Stimulated activated naive CD8-positive, alpha-beta T cell treated with anti-CD3 and anti-CD28 coated beads, Interleukin-15, Interleukin-2, amounts not matched to agents 100 ng/mL and 50 ng/mL, for 24 hours (primary cell): ENCODE measurements around the gene ZRANB2.

ENCODE experiments used
- H3K27ac Mint-ChIP-seq: one replicate; pipeline ENCODE4 v1.8.0; 2021; ENCODE audit warnings: mild to moderate bottlenecking, mixed read lengths
- H3K27me3 Mint-ChIP-seq: one replicate; pipeline ENCODE4 v1.8.0; 2021; ENCODE audit warnings: mixed read lengths
- H3K36me3 Mint-ChIP-seq: one replicate; pipeline ENCODE4 v1.8.0; 2021; ENCODE audit warnings: low read depth, mixed read lengths
- H3K4me1 Mint-ChIP-seq: one replicate; pipeline ENCODE4 v1.8.0; 2021; ENCODE audit warnings: low read depth, mixed read lengths
- H3K4me3 Mint-ChIP-seq: one replicate; pipeline ENCODE4 v1.8.0; 2021; ENCODE audit warnings: mild to moderate bottlenecking, mixed read lengths
- H3K9me3 Mint-ChIP-seq: one replicate; pipeline ENCODE4 v1.8.0; 2021; ENCODE audit warnings: mixed read lengths

ZRANB2 gene

GRCh38 chr1:71046891-71047634 lies 33.8 kb downstream of the ZRANB2 start:
- Mint-ChIP-seq H3K27ac (no peak overlapping the region), H3K9me3 (no peaks in the 10 kb centered on the region), H3K4me1 (peaks cover 15% of the 10 kb centered on the region), H3K36me3 (no peaks in the 10 kb centered on the region), H3K4me3 (peak overlapping the region; percentile 70), H3K27me3 (peaks cover 44% of the 10 kb centered on the region)

GRCh38 chr1:71045463-71046028 lies 35.3 kb downstream of the ZRANB2 start:
- H3K27ac Mint-ChIP-seq = no peak overlapping the region
- peaks cover 56% of the 10 kb centered on the region for H3K27me3 Mint-ChIP-seq
- no peak overlapping the region for H3K4me3 Mint-ChIP-seq
- H3K9me3 Mint-ChIP-seq = no peaks in the 10 kb centered on the region
- H3K4me1 Mint-ChIP-seq = peaks cover 15% of the 10 kb centered on the region
- H3K36me3 Mint-ChIP-seq = no peaks in the 10 kb centered on the region

GRCh38 chr1:71044833-71045232 lies 36.0 kb downstream of the ZRANB2 start:
- H3K27ac Mint-ChIP-seq = no peak overlapping the region
- H3K27me3 Mint-ChIP-seq = peaks cover 57% of the 10 kb centered on the region
- no peaks in the 10 kb centered on the region for H3K36me3 Mint-ChIP-seq
- H3K9me3 Mint-ChIP-seq = no peaks in the 10 kb centered on the region
- peaks cover 15% of the 10 kb centered on the region for H3K4me1 Mint-ChIP-seq
- H3K4me3 Mint-ChIP-seq = no peak overlapping the region

GRCh38 chr1:71043065-71043464 lies 37.8 kb downstream of the ZRANB2 start:
- H3K9me3 Mint-ChIP-seq = no peaks in the 10 kb centered on the region
- no peaks in the 10 kb centered on the region for H3K36me3 Mint-ChIP-seq
- H3K4me1 Mint-ChIP-seq = peaks cover 13% of the 10 kb centered on the region
- peaks cover 55% of the 10 kb centered on the region for H3K27me3 Mint-ChIP-seq
- no peak overlapping the region for H3K27ac Mint-ChIP-seq
- H3K4me3 Mint-ChIP-seq = no peak overlapping the region

- Mint-ChIP-seq H3K27me3 (peaks cover 52% of the 10 kb centered on the region), H3K27ac (no peak overlapping the region), H3K9me3 (no peaks in the 10 kb centered on the region), H3K4me1 (peaks cover 6% of the 10 kb centered on the region), H3K4me3 (no peak overlapping the region), H3K36me3 (no peaks in the 10 kb centered on the region)
Observed at GRCh38 chr1:71041806-71042205, 39.0 kb downstream of the ZRANB2 start.

- no peak overlapping the region for H3K4me3 Mint-ChIP-seq
- no peaks in the 10 kb centered on the region for H3K36me3 Mint-ChIP-seq
- no peaks in the 10 kb centered on the region for H3K4me1 Mint-ChIP-seq
- H3K27ac Mint-ChIP-seq = no peak overlapping the region
- H3K27me3 Mint-ChIP-seq = peaks cover 45% of the 10 kb centered on the region
- H3K9me3 Mint-ChIP-seq = no peaks in the 10 kb centered on the region
Observed at GRCh38 chr1:71039661-71040262, 41.1 kb downstream of the ZRANB2 start.

- no peak overlapping the region for H3K4me3 Mint-ChIP-seq
- H3K9me3 Mint-ChIP-seq = no peaks in the 10 kb centered on the region
- H3K27me3 Mint-ChIP-seq = peaks cover 42% of the 10 kb centered on the region
- H3K36me3 Mint-ChIP-seq = no peaks in the 10 kb centered on the region
- H3K4me1 Mint-ChIP-seq = no peaks in the 10 kb centered on the region
- no peak overlapping the region for H3K27ac Mint-ChIP-seq
Observed at GRCh38 chr1:71038942-71039341, 41.9 kb downstream of the ZRANB2 start.

GRCh38 chr1:71037829-71038620 lies 42.8 kb downstream of the ZRANB2 start:
- H3K36me3 Mint-ChIP-seq = no peaks in the 10 kb centered on the region
- H3K27me3 Mint-ChIP-seq = peaks cover 42% of the 10 kb centered on the region
- H3K27ac Mint-ChIP-seq = no peak overlapping the region
- no peaks in the 10 kb centered on the region for H3K4me1 Mint-ChIP-seq
- H3K9me3 Mint-ChIP-seq = no peaks in the 10 kb centered on the region
- no peak overlapping the region for H3K4me3 Mint-ChIP-seq

- Mint-ChIP-seq H3K27ac (no peak overlapping the region), H3K4me1 (no peaks in the 10 kb centered on the region), H3K36me3 (no peaks in the 10 kb centered on the region), H3K9me3 (no peaks in the 10 kb centered on the region), H3K27me3 (peaks cover 42% of the 10 kb centered on the region), H3K4me3 (no peak overlapping the region)
Observed at GRCh38 chr1:71037066-71037465, 43.8 kb downstream of the ZRANB2 start.

- Mint-ChIP-seq H3K27me3 (peaks cover 31% of the 10 kb centered on the region), H3K4me1 (no peaks in the 10 kb centered on the region), H3K4me3 (no peak overlapping the region), H3K9me3 (no peaks in the 10 kb centered on the region), H3K27ac (no peak overlapping the region), H3K36me3 (no peaks in the 10 kb centered on the region)
Observed at GRCh38 chr1:71033136-71033535, 47.7 kb downstream of the ZRANB2 start.

GRCh38 chr1:71031426-71031825 lies 49.4 kb downstream of the ZRANB2 start:
- no peak overlapping the region for H3K4me3 Mint-ChIP-seq
- no peaks in the 10 kb centered on the region for H3K4me1 Mint-ChIP-seq
- H3K36me3 Mint-ChIP-seq = no peaks in the 10 kb centered on the region
- H3K27ac Mint-ChIP-seq = no peak overlapping the region
- H3K27me3 Mint-ChIP-seq = peaks cover 30% of the 10 kb centered on the region
- H3K9me3 Mint-ChIP-seq = no peaks in the 10 kb centered on the region

GRCh38 chr1:71030026-71030425 lies 50.8 kb downstream of the ZRANB2 start:
- no peaks in the 10 kb centered on the region for H3K36me3 Mint-ChIP-seq
- H3K27me3 Mint-ChIP-seq = peaks cover 19% of the 10 kb centered on the region
- H3K4me1 Mint-ChIP-seq = no peaks in the 10 kb centered on the region
- no peaks in the 10 kb centered on the region for H3K9me3 Mint-ChIP-seq
- no peak overlapping the region for H3K4me3 Mint-ChIP-seq
- H3K27ac Mint-ChIP-seq = no peak overlapping the region

GRCh38 chr1:71028981-71029380 lies 51.9 kb downstream of the ZRANB2 start:
- no peak overlapping the region for H3K4me3 Mint-ChIP-seq
- no peaks in the 10 kb centered on the region for H3K36me3 Mint-ChIP-seq
- H3K4me1 Mint-ChIP-seq = no peaks in the 10 kb centered on the region
- peaks cover 22% of the 10 kb centered on the region for H3K27me3 Mint-ChIP-seq
- H3K27ac Mint-ChIP-seq = no peak overlapping the region
- no peaks in the 10 kb centered on the region for H3K9me3 Mint-ChIP-seq

GRCh38 chr1:71027991-71028390 lies 52.8 kb downstream of the ZRANB2 start:
- Mint-ChIP-seq H3K27me3 (peaks cover 22% of the 10 kb centered on the region), H3K4me3 (no peak overlapping the region), H3K4me1 (no peaks in the 10 kb centered on the region), H3K27ac (no peak overlapping the region), H3K9me3 (no peaks in the 10 kb centered on the region), H3K36me3 (no peaks in the 10 kb centered on the region)

GRCh38 chr1:71026093-71026492 lies 54.7 kb downstream of the ZRANB2 start:
- peaks cover 25% of the 10 kb centered on the region for H3K27me3 Mint-ChIP-seq
- no peaks in the 10 kb centered on the region for H3K9me3 Mint-ChIP-seq
- no peak overlapping the region for H3K4me3 Mint-ChIP-seq
- no peaks in the 10 kb centered on the region for H3K36me3 Mint-ChIP-seq
- H3K4me1 Mint-ChIP-seq = no peaks in the 10 kb centered on the region
- H3K27ac Mint-ChIP-seq = no peak overlapping the region
